Subcutaneous abdominal adipose tissue (tissue), 5 donors: Measurements from ENCODE around the gene KRT86.
"Not testable (repeated sequence)": the region's sequence is repeated elsewhere in the genome, so short reads cannot be mapped to it uniquely, and the experiment has no call there.

Experiments
- H3K27ac ChIP-seq: one replicate; pipeline ENCODE4 v1.7.0; 2013; ENCODE audit warnings: low read depth, mild to moderate bottlenecking, inconsistent platforms, low read length, moderate library complexity
- H3K27me3 ChIP-seq, 5 donors: one replicate each; pipeline ENCODE4 v1.7.0; 2013; ENCODE audit warnings: low read length in 5 of 5, inconsistent platforms in 1 of 5; ENCODE audit not compliant: control insufficient read depth in 5 of 5, insufficient read depth in 4 of 5
- H3K36me3 ChIP-seq, 5 donors: one replicate each; pipeline ENCODE4 v1.7.0; 2013; ENCODE audit warnings: low read length in 5 of 5; ENCODE audit not compliant: control insufficient read depth in 5 of 5, insufficient read depth in 5 of 5
- H3K4me1 ChIP-seq, 5 donors: one replicate each; pipeline ENCODE4 v1.7.0; 2013; ENCODE audit warnings: low read length in 5 of 5, mild to moderate bottlenecking in 3 of 5, moderate library complexity in 1 of 5; ENCODE audit not compliant: control insufficient read depth in 5 of 5, insufficient read depth in 5 of 5
- H3K4me3 ChIP-seq, 5 donors: one replicate each; pipeline ENCODE4 v1.7.0; 2013; ENCODE audit warnings: low read length in 5 of 5, low read depth in 1 of 5
- H3K9ac ChIP-seq, 5 donors: one replicate each; pipeline ENCODE4 v1.7.0; 2013; ENCODE audit warnings: low read length in 5 of 5, mild to moderate bottlenecking in 4 of 5, moderate library complexity in 3 of 5
- H3K9me3 ChIP-seq, 5 donors: one replicate each; pipeline ENCODE4 v1.7.0; 2013; ENCODE audit warnings: low read length in 5 of 5; ENCODE audit not compliant: control insufficient read depth in 5 of 5
- donor health status: healthy.
- donor health status: healthy.
- donor health status: healthy.
- donor health status: healthy.
- donor health status: healthy.

The KRT86 gene

GRCh38 chr12:52238916-52239646 is 35.4 kb upstream of the KRT86 start:
- Histone ChIP-seq H3K27me3 (peaks cover 0 to 6% (median 4%) of the 10 kb centered on the region in 5 donors), H3K4me1 (peaks cover 3 to 16% (median 10%) of the 10 kb centered on the region in 5 donors), H3K9ac (no peak overlapping the region), H3K9me3 (no peaks in the 10 kb centered on the region), H3K36me3 (no peaks in the 10 kb centered on the region), H3K27ac (no peak overlapping the region), H3K4me3 (no peak overlapping the region)

GRCh38 chr12:52239767-52240166 is 34.7 kb upstream of the KRT86 start:
- no peak overlapping the region for H3K9ac ChIP-seq
- H3K4me1 ChIP-seq, result peaks cover 3 to 22% (median 15%) of the 10 kb centered on the region in 5 donors
- peaks cover 0 to 9% (median under 1%) of the 10 kb centered on the region in 5 donors for H3K27me3 ChIP-seq
- no peaks in the 10 kb centered on the region for H3K36me3 ChIP-seq
- H3K4me3 ChIP-seq, result no peak overlapping the region
- H3K27ac ChIP-seq, result no peak overlapping the region
- H3K9me3 ChIP-seq, result no peaks in the 10 kb centered on the region

- H3K27ac ChIP-seq, H3K9me3 ChIP-seq, H3K4me3 ChIP-seq, H3K27me3 ChIP-seq, H3K9ac ChIP-seq, H3K36me3 ChIP-seq: not testable (repeated sequence)
- H3K4me1 ChIP-seq, result peaks cover 3 to 22% (median 15%) of the 10 kb centered on the region in 5 donors
Observed at GRCh38 chr12:52240247-52240646, 34.2 kb upstream of the KRT86 start.

GRCh38 chr12:52241205-52241842 is 33.1 kb upstream of the KRT86 start:
- Histone ChIP-seq H3K36me3 (no peaks in the 10 kb centered on the region), H3K9me3 (no peaks in the 10 kb centered on the region), H3K27ac (no peak overlapping the region), H3K4me1 (peaks cover 3 to 17% (median 15%) of the 10 kb centered on the region in 5 donors), H3K4me3 (no peak overlapping the region), H3K9ac (no peak overlapping the region), H3K27me3 (peaks cover 0 to 9% (median 0%) of the 10 kb centered on the region in 5 donors)

- Histone ChIP-seq H3K9me3 (no peaks in the 10 kb centered on the region), H3K9ac (no peak overlapping the region), H3K36me3 (no peaks in the 10 kb centered on the region), H3K27me3 (peaks cover 0 to 9% (median 0%) of the 10 kb centered on the region in 5 donors), H3K4me1 (peaks cover 3 to 20% (median 15%) of the 10 kb centered on the region in 5 donors), H3K27ac (no peak overlapping the region), H3K4me3 (no peak overlapping the region)
Observed at GRCh38 chr12:52242442-52243258, 31.8 kb upstream of the KRT86 start.

- Histone ChIP-seq H3K4me1 (peaks cover 3 to 20% (median 15%) of the 10 kb centered on the region in 5 donors), H3K9ac (no peak overlapping the region), H3K27me3 (peaks cover 0 to 9% (median 0%) of the 10 kb centered on the region in 5 donors), H3K4me3 (no peak overlapping the region), H3K9me3 (no peaks in the 10 kb centered on the region), H3K36me3 (no peaks in the 10 kb centered on the region), H3K27ac (no peak overlapping the region)
Observed at GRCh38 chr12:52243259-52243855, 31.1 kb upstream of the KRT86 start.

GRCh38 chr12:52243856-52244614 is 30.4 kb upstream of the KRT86 start:
- Histone ChIP-seq H3K27me3 (peaks cover 0 to 13% (median 0%) of the 10 kb centered on the region in 5 donors), H3K9ac (no peak overlapping the region), H3K9me3 (no peaks in the 10 kb centered on the region), H3K36me3 (no peaks in the 10 kb centered on the region), H3K4me1 (peaks cover 3 to 20% (median 19%) of the 10 kb centered on the region in 5 donors), H3K27ac (no peak overlapping the region), H3K4me3 (no peak overlapping the region)

- H3K27me3 ChIP-seq, result peaks cover 0 to 17% (median 4%) of the 10 kb centered on the region in 5 donors
- peaks cover 3 to 20% (median 20%) of the 10 kb centered on the region in 5 donors for H3K4me1 ChIP-seq
- no peaks in the 10 kb centered on the region for H3K36me3 ChIP-seq
- no peaks in the 10 kb centered on the region for H3K9me3 ChIP-seq
- H3K4me3 ChIP-seq, result no peak overlapping the region
- no peak overlapping the region for H3K27ac ChIP-seq
- no peak overlapping the region for H3K9ac ChIP-seq
Observed at GRCh38 chr12:52244615-52244994, 29.8 kb upstream of the KRT86 start.

- peaks cover 7 to 25% (median 12%) of the 10 kb centered on the region in 5 donors for H3K27me3 ChIP-seq
- no peak overlapping the region for H3K9ac ChIP-seq
- no peak overlapping the region for H3K27ac ChIP-seq
- H3K4me3 ChIP-seq, result no peak overlapping the region
- no peaks in the 10 kb centered on the region for H3K9me3 ChIP-seq
- H3K4me1 ChIP-seq, result peaks cover 3 to 26% (median 20%) of the 10 kb centered on the region in 5 donors
- H3K36me3 ChIP-seq, result no peaks in the 10 kb centered on the region
Observed at GRCh38 chr12:52245259-52245961, 29.0 kb upstream of the KRT86 start.
